Heart left ventricle (tissue), 13 donors: ENCODE measurements around the gene PBX3.
"Not testable (repeated sequence)": the region's sequence is repeated elsewhere in the genome, so short reads cannot be mapped to it uniquely, and the experiment has no call there.

Experiments used
- POLR2A ChIP-seq, 2 donors: fragments of 450-650 bp; IDR thresholded peaks; one replicate each; pipeline ENCODE4 v1.6.1; 2017; ENCODE audit warnings: antibody characterized with exemption in 2 of 2, mild to moderate bottlenecking in 2 of 2, moderate library complexity in 2 of 2
- TF ChIP-seq, protein P1 (sequence below), 12 donors: fragments of 200-600 bp; sonication (generic) in 4 of 12; IDR thresholded peaks; one replicate each; pipeline versions ENCODE4 v1.5.0 to v1.8.0; 2018 to 2022; ENCODE audit warnings: antibody characterized with exemption in 12 of 12, mild to moderate bottlenecking in 5 of 12
- donor health status: ischemic (EF 13 %, LVEDD 7.1; RV severe dilation, severe dysfunction).
- donor health status: DM: no; HTN: yes; CAD: no.
- donor health status: DM: no; HTN: no; CAD: no.
- donor health status: ischemic (EF 25% LVEDD 6.9; RV normal size, moderate dysfunction).
- donor health status: ischemic (EF 25% LVEDD 5.7; RV mildly dilated, moderate dysfunction).
- donor health status: ischemic (EF 35%, LVEDD 5.7; RV mildly dilated, moderate dysfunction).
- donor health status: nonischemic (EF 11% LVEDD 7.7; RV severe dilation, severe dysfunction).
- donor health status: DM: yes; HTN: yes; CAD: no.
- donor health status: PGD.
- donor health status: ischemic (EF 29% LVEDD 5.4; RV normal size, mild dysfunction).
- donor health status: nonischemic (EF 23%, LVEDD 6.1; RV moderate dilation, normal function).

DNA sequence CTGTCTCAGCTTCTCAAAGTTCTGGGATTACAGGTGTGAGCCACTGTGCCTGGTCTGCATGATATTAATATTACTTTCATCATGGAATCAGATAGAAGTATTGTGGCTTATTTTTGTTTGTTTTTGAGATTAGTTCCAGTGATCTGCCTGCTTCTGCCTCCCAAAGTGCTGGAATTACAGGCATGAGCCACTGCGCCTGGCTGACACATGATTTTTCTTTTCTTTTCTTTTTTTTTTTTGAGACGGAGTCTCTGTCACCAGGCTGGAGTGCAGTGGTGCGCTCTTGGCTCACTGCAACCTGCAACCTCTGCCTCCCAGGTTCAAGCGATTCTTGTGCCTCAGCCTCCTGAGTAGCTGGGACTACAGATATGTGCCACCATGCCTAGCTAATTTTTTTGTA lies 29.6 kb downstream of the PBX3 start:
- TF ChIP-seq, protein P1, sequence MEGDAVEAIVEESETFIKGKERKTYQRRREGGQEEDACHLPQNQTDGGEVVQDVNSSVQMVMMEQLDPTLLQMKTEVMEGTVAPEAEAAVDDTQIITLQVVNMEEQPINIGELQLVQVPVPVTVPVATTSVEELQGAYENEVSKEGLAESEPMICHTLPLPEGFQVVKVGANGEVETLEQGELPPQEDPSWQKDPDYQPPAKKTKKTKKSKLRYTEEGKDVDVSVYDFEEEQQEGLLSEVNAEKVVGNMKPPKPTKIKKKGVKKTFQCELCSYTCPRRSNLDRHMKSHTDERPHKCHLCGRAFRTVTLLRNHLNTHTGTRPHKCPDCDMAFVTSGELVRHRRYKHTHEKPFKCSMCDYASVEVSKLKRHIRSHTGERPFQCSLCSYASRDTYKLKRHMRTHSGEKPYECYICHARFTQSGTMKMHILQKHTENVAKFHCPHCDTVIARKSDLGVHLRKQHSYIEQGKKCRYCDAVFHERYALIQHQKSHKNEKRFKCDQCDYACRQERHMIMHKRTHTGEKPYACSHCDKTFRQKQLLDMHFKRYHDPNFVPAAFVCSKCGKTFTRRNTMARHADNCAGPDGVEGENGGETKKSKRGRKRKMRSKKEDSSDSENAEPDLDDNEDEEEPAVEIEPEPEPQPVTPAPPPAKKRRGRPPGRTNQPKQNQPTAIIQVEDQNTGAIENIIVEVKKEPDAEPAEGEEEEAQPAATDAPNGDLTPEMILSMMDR (IDR thresholded peaks at IDR 0.05) = not testable (repeated sequence)
- not testable (repeated sequence) for TF ChIP-seq POLR2A (IDR thresholded peaks at IDR 0.05)
